Breast epithelium (tissue), 4 donors: Measurements from ENCODE around the gene TOB1. TPM values are rescaled to one million over a fixed set of nuclear protein-coding genes. Genes with fewer than 3 reads are reported as not detected.
A peak's percentile ranks its signal among the peaks of the same experiment; 100 is the strongest.
"Not testable (repeated sequence)": the region's sequence is repeated elsewhere in the genome, so short reads cannot be mapped to it uniquely, and the experiment has no call there.

ENCODE experiments used
- DNase-seq, 2 donors: peaks; one replicate each; pipeline ENCODE4 v3.0.0-alpha.2; 2019; ENCODE audit warnings: low spot score in 2 of 2
- H3K27ac ChIP-seq, 2 donors: fragments of 200-600 bp; sonication (generic) in 1 of 2; one replicate each; pipeline ENCODE4 v1.5.1; 2016 to 2019; ENCODE audit warnings: mild to moderate bottlenecking in 1 of 2
- H3K27me3 ChIP-seq, 2 donors: fragments of 200-600 bp; sonication (generic) in 1 of 2; one replicate each; pipeline versions ENCODE4 v1.5.1 to v1.6.0; 2017 to 2019; ENCODE audit warnings: control low read depth in 1 of 2, mild to moderate bottlenecking in 1 of 2
- H3K36me3 ChIP-seq: fragments of 200-600 bp; one replicate; pipeline ENCODE4 v1.5.1; 2019
- H3K4me1 ChIP-seq, 2 donors: fragments of 200-600 bp; sonication (generic); one replicate each; pipeline ENCODE4 v1.5.1; 2016 to 2019; ENCODE audit warnings: control low read depth in 1 of 2
- H3K4me3 ChIP-seq, 3 donors: fragments of 200-600 bp; sonication (generic); 1 replicate in 2 of 3; 2 replicates in 1 of 3; pipeline ENCODE4 v1.5.1; 2016 to 2019; ENCODE audit warnings: mild to moderate bottlenecking in 3 of 3, moderate library complexity in 2 of 3
- H3K9me3 ChIP-seq, 2 donors: fragments of 200-600 bp; sonication (generic) in 1 of 2; one replicate each; pipeline ENCODE4 v1.5.1; 2016 to 2019; ENCODE audit warnings: control low read depth in 1 of 2
- POLR2A ChIP-seq: fragments of 450-650 bp; IDR thresholded peaks from one replicate; pipeline ENCODE4 v1.6.1; 2016; ENCODE audit warnings: antibody characterized with exemption, mild to moderate bottlenecking, moderate library complexity
- POLR2AphosphoS5 ChIP-seq, 3 donors: sonication (generic); formaldehyde crosslinking; IDR thresholded peaks; one replicate each; pipeline ENCODE4 v1.6.1; 2017; ENCODE audit warnings: antibody characterized with exemption in 3 of 3
- intact Hi-C: fragments of 100-400 bp; cut with DNase I; formaldehyde crosslinking; loops from one replicate; pipeline ENCODE4 v1.15.1; 2023; ENCODE audit warnings: low total_unique reads
- total RNA-seq, 3 donors: library from RNA; depleted of rRNA; stranded (reverse); fragments of >200 nt; gene quantifications; one replicate each; pipeline ENCODE4 v1.1.0, GENCODE V29; 2016
- TF ChIP-seq, protein P1 (sequence below), 3 donors: fragments of 450-650 bp; IDR thresholded peaks; one replicate each; pipeline ENCODE4 v1.5.1; 2016 to 2017; ENCODE audit warnings: antibody characterized with exemption in 3 of 3, mild to moderate bottlenecking in 3 of 3, moderate library complexity in 3 of 3

The TOB1 gene
- total RNA-seq, 3 donors from 2014 or later = 12.6 to 145 (median 54.1) TPM

DNA sequence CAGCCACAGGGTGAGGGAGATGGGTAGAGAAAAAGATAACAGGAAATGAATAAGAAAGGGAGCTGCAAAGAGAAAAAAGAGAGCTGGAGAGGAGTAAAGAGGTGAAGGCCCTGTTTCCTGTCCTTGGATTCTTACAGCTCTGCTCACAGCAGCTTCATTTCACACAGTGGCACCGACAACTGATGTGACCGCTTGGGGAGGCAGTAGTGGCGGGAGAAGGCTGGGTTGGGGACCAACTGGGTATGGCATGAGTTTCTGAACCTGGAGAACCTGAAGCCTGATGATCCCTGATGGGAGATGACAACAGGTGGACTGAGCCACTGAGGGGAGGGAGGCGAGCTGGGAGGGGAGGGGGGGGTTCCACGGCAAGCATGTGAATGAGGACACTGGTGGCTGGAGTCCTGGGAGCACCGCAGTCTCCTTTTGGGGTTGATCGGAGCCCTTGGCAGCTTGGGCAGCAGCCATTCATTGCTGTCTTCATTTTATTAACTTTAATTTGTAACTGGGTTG is 34.3 kb upstream of the TOB1 start:
- intact Hi-C loops = no loop called here
- no peaks in the 10 kb centered on the region for H3K36me3 ChIP-seq

DNA sequence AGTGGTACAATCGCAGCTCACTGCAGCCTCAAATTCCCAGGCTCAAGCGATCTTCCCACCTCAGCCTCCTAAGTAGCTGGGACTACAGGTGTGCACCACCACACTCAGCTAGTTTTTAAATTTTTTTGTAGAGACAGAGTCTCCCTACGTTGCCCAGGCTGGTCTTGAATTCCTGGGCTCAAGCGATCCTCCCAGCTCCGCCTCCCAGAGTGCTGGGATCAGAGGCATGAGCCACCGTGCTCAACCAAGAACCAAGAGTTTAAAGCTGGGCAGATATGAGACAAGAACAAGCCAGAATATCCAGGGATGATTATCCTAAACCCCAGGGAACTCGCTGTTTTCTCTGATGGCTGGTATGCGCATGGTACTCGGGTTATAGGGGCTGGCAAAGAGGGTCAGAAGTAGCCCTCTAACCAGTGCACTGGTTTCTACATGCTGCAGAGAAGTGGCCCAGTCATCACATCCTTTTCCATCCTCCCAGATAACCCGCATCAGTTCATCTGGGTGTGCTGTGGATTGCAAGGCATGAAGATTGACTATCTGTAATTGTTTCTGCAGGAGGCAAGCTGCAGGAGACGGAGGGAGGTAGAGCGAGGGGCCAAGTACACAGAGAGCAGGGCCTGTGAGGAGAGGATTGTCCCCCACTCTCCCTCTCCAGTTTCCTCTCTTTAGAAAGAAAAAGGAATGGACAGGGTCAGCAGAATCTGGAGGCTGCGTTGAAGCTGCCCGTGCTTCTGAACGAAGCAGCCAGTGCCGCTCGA is 33.6 kb upstream of the TOB1 start:
- peaks cover 0 to 13% of the 10 kb centered on the region in 2 donors for H3K4me1 ChIP-seq
- H3K9me3 ChIP-seq = no peaks in the 10 kb centered on the region
- H3K36me3 ChIP-seq = no peaks in the 10 kb centered on the region
- intact Hi-C loops = no loop called here
- H3K4me3 ChIP-seq = no peak overlapping the region
- no peaks in the 10 kb centered on the region for H3K27me3 ChIP-seq
- peak overlapping the region in 1 of 2 donors; percentile 54 for H3K27ac ChIP-seq
- no peak for DNase-seq
- TF ChIP-seq POLR2A (no peak), POLR2AphosphoS5 (IDR thresholded peaks at IDR 0.05) (no peak)
- TF ChIP-seq, protein P1, sequence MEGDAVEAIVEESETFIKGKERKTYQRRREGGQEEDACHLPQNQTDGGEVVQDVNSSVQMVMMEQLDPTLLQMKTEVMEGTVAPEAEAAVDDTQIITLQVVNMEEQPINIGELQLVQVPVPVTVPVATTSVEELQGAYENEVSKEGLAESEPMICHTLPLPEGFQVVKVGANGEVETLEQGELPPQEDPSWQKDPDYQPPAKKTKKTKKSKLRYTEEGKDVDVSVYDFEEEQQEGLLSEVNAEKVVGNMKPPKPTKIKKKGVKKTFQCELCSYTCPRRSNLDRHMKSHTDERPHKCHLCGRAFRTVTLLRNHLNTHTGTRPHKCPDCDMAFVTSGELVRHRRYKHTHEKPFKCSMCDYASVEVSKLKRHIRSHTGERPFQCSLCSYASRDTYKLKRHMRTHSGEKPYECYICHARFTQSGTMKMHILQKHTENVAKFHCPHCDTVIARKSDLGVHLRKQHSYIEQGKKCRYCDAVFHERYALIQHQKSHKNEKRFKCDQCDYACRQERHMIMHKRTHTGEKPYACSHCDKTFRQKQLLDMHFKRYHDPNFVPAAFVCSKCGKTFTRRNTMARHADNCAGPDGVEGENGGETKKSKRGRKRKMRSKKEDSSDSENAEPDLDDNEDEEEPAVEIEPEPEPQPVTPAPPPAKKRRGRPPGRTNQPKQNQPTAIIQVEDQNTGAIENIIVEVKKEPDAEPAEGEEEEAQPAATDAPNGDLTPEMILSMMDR (IDR thresholded peaks at IDR 0.05) = no peak

More for the DNA sequence above, 34.3 kb upstream of the TOB1 start:
- H3K9me3 ChIP-seq = no peaks in the 10 kb centered on the region
- H3K4me3 ChIP-seq = no peak overlapping the region
- H3K4me1 ChIP-seq = peaks cover 5 to 15% of the 10 kb centered on the region in 2 donors
- no peak overlapping the region for H3K27ac ChIP-seq
- TF ChIP-seq POLR2AphosphoS5 (IDR thresholded peaks at IDR 0.05) (no peak), POLR2A (no peak)
- TF ChIP-seq, protein P1 (IDR thresholded peaks at IDR 0.05) = no peak
- H3K27me3 ChIP-seq = no peaks in the 10 kb centered on the region
- DNase-seq = no peak

DNA sequence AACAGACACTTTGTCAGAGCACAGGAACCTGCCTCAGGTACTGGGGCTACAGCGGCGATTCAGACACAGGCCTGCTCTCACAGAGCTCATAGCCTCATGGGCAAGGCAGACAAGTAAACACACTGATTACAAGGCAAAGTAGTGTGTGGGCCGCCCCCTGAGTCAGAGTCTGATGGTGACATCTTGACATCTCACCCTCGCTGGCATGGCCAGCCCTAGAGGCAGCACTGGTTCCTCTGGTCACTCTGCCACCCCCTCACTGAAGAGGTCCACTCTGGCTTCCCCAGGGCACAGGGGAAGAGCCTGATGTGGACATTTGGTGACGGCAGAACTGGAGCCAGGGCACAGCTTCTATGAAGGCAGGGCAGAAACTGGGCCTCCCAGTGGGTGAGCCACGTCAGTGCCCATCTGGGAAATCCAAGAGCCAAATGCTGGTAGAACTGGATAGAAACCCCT is 32.9 kb upstream of the TOB1 start:
- intact Hi-C loops = no loop called here
- no peak overlapping the region for H3K4me3 ChIP-seq
- DNase-seq = no peak
- H3K9me3 ChIP-seq = no peaks in the 10 kb centered on the region
- peaks cover 0 to 8% of the 10 kb centered on the region in 2 donors for H3K4me1 ChIP-seq
- H3K36me3 ChIP-seq = no peaks in the 10 kb centered on the region
- H3K27me3 ChIP-seq = no peaks in the 10 kb centered on the region
- TF ChIP-seq, protein P1 (IDR thresholded peaks at IDR 0.05) = no peak
- no peak for TF ChIP-seq POLR2A
- no peak for TF ChIP-seq POLR2AphosphoS5 (IDR thresholded peaks at IDR 0.05)
- peak overlapping the region in 1 of 2 donors; percentile 54 for H3K27ac ChIP-seq

DNA sequence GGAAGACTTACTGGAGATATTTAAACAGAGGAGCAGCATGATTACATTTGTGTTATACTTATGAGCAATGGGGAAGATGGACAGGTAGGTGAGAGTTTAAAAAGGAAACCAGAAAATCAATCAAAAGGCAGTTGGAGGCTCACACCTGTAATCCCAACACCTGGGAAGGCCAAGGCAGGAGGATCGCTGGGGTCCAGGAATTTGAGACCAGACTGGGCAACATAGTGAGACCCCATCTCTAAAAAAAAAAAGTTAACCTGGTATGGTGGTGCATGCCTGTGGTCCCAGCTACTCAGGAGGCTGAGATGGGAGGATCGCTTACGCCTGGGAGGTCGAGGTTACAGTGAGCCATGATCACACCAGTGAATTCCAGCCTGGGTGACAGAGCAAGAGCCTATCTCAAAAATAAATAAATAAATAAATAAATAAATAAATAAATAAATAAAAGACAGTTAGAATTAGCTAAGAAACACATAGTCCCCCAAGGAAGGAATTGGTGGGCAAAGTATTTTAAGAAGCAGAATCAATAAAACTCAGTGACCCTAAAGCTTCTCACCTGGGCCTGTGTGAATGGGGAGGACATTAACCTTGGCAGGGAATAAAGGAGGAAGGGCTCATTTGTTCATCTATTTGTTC is 32.3 kb upstream of the TOB1 start:
- no peaks in the 10 kb centered on the region for H3K36me3 ChIP-seq
- intact Hi-C loops = no loop called here
- H3K4me1 ChIP-seq = peaks cover 0 to 3% of the 10 kb centered on the region in 2 donors
- peak overlapping the region in 1 of 2 donors; percentile 54 for H3K27ac ChIP-seq
- H3K9me3 ChIP-seq = no peaks in the 10 kb centered on the region
- TF ChIP-seq POLR2AphosphoS5 (IDR thresholded peaks at IDR 0.05) = no peak
- no peak for TF ChIP-seq POLR2A
- TF ChIP-seq, protein P1 (IDR thresholded peaks at IDR 0.05) = no peak
- H3K27me3 ChIP-seq = no peaks in the 10 kb centered on the region
- no peak overlapping the region for H3K4me3 ChIP-seq
- DNase-seq = no peak

DNA sequence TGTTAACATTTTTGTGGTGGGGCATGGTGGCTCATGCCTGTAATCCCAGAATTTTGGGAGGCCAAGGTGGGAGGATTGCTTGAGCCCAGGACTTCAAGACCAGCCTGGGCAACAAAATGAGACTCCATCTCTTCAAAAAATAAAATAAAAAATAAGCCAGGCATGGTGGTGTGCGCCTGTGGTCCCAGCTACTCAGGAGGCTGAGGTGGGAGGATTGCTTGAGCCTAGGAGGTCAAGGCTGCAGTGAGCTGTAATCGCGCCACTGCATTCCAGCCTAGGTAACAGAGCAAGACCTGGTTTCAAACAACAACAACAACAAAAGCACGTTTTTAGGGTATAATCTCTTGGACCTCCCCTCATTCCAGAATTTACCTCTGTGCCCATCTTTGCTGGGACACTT is 28.4 kb upstream of the TOB1 start:
- intact Hi-C loops, H3K4me3 ChIP-seq, DNase-seq, H3K4me1 ChIP-seq, H3K27me3 ChIP-seq, H3K36me3 ChIP-seq, H3K9me3 ChIP-seq: not testable (repeated sequence)
- H3K27ac ChIP-seq = peak overlapping the region in 1 of 2 donors; percentile 29
